Panc1 (cell line): ENCODE results near the gene KIF23. TPM values are rescaled to one million over a fixed set of nuclear protein-coding genes. Genes with fewer than 3 reads are reported as not detected.

ENCODE experiments used
- ATAC-seq: fragments of 200-7000 bp; cut with Tn5 transposase; 2 replicates; pipeline ENCODE4 v1.9.1; 2020; ENCODE audit warnings: mild to moderate bottlenecking, moderate library complexity
- BruUV-seq: library from RNA; stranded (reverse); fragments of 400-500 nt; replicated peaks from 2 replicates; lab custom pipeline; 2021; lab: Mats Ljungman, UMichigan
- CTCF ChIA-PET: fragments of 300-600 bp; sonication (Branson Sonifier 250); formaldehyde crosslinking; loops from one replicate; lab custom pipeline; 2022; ENCODE audit warnings: antibody characterized with exemption; lab: Charles Lee
- POLR2A ChIA-PET: fragments of 300-600 bp; sonication (Branson Sonifier 250); formaldehyde crosslinking; loops from one replicate; lab custom pipeline; 2022; ENCODE audit warnings: antibody characterized with exemption; lab: Charles Lee
- DNase-seq: peaks from one replicate; pipeline ENCODE4 v3.0.0-alpha.2; 2010; ENCODE audit warnings: low read depth, low spot score
- H3K27ac ChIP-seq: 2 replicates; pipeline ENCODE4 v1.5.1; 2011; ENCODE audit warnings: mild to moderate bottlenecking, low read length, inconsistent platforms
- H3K27me3 ChIP-seq: fragments of 200-500 bp; sonication (Bioruptor generic); 2 replicates; pipeline ENCODE4 v1.6.0; 2014; ENCODE audit warnings: low read length, inconsistent platforms; ENCODE audit not compliant: control insufficient read depth, insufficient read depth
- H3K36me3 ChIP-seq: fragments of 200-500 bp; sonication (Bioruptor generic); 2 replicates; pipeline ENCODE4 v1.5.1; 2014; ENCODE audit warnings: inconsistent platforms, mild to moderate bottlenecking, low read length, moderate library complexity; ENCODE audit not compliant: control insufficient read depth, insufficient read depth
- H3K4me1 ChIP-seq: 2 replicates; pipeline ENCODE4 v1.5.1; 2011; ENCODE audit warnings: inconsistent platforms, mild to moderate bottlenecking, low read length, moderate library complexity; ENCODE audit not compliant: control insufficient read depth, insufficient read depth
- H3K4me3 ChIP-seq, 2 experiments: 2 replicates each; pipeline ENCODE4 v1.5.1; 2011 to 2012; ENCODE audit warnings: low read depth in 2 of 2, low read length in 2 of 2, mild to moderate bottlenecking in 2 of 2, inconsistent platforms in 1 of 2, moderate library complexity in 1 of 2
- H3K9me3 ChIP-seq: fragments of 200-500 bp; sonication (Bioruptor generic); 2 replicates; pipeline ENCODE4 v1.5.1; 2014; ENCODE audit warnings: low read depth, mild to moderate bottlenecking, inconsistent platforms, low read length, moderate library complexity; ENCODE audit not compliant: control insufficient read depth, insufficient read depth
- POLR2AphosphoS5 ChIP-seq: IDR thresholded peaks from 2 replicates; pipeline ENCODE4 v1.6.1; 2012; ENCODE audit warnings: mild to moderate bottlenecking, low read depth, low read length, moderate library complexity
- REST ChIP-seq, 2 experiments: IDR thresholded peaks; 2 replicates each; pipeline ENCODE4 v1.6.1; 2011 to 2012; ENCODE audit warnings: low read depth in 2 of 2, control low read depth in 1 of 2, low read length in 1 of 2, mild to moderate bottlenecking in 1 of 2, moderate library complexity in 1 of 2; ENCODE audit not compliant: insufficient read depth in 1 of 2
- SIN3A ChIP-seq: IDR thresholded peaks from 2 replicates; pipeline ENCODE4 v1.6.1; 2012; ENCODE audit warnings: low read depth, mild to moderate bottlenecking, low read length, moderate library complexity, borderline replicate concordance; ENCODE audit not compliant: insufficient read depth
- TCF7L2 ChIP-seq: IDR thresholded peaks from 2 replicates; pipeline ENCODE4 v1.6.1; 2011; ENCODE audit warnings: mild to moderate bottlenecking, low read depth, low read length, inconsistent platforms
- in situ Hi-C: cut with HindIII; loops from 2 replicates; pipeline ENCODE4 v1.10.0; 2016; ENCODE audit warnings: low sequenced_read_pairs, low pct_unique_long_range_greater_than_20kb
- intact Hi-C: fragments of 100-400 bp; cut with micrococcal nuclease; formaldehyde crosslinking; loops from one replicate; pipeline ENCODE4 v1.10.0; 2022; ENCODE audit not compliant: unreplicated experiment
- total RNA-seq: library from RNA; stranded (reverse); gene quantifications from one replicate; pipeline ENCODE4 v1.2.1, GENCODE V29; 2021; ENCODE audit not compliant: unreplicated experiment
- TF ChIP-seq, protein P1 (sequence below): fragments of 450-650 bp; IDR thresholded peaks from 2 replicates; pipeline ENCODE4 v1.5.1; 2017; ENCODE audit warnings: mild to moderate bottlenecking

Gene KIF23
- total RNA-seq, 1 experiment from 2014 or later = 82.5 TPM

DNA sequence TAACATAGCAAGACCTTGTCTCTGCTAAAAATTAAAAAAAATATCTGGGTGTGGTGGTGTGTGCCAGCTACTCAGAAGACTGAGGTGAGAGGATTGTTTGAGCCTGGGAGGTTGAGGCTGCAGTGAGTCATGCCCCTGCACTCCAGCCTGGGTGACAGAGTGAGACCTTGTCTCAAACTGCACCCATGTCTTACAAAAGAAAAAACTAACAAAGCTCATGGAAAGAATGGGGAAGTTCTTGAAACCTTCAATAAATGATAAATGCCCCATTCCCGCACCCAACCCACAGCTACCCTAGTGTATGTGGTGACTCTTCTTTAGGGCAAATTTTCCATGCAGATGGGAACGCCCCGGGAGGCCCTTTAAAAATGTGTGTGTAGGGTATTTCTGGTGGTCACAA lies 66.8 kb downstream of the KIF23 start:
- intact Hi-C loops = no loop called here
- BruUV-seq = no TSS peak
- in situ Hi-C loops = no loop called here

DNA sequence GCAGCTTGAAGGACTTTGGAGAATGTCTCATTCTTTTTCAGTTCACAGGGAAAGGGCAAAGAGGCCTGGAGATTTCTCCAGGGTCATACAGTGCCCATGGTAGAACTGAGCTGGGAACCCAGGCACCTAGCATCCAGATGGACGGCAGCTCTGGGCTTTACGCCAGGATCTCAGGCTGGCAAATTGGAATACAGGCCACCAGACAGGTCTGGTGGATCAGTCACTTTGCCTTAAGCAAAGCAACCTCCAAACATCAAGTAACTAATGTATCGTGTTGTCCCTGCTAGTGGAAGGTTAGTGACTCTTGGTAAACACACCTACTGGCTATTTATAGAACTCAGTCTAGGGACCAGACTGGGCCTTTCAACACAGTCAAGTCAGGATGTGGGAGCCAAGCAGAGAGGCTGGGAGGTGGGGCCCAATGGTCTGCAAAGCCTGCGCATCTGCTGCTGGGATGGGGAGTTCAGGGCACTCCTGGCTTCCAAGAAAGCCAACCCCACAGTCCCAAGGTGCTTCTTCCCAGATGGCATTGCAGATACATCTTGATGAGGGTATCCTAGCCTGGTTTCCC lies 68.6 kb downstream of the KIF23 start:
- BruUV-seq = no TSS peak
- TF ChIP-seq POLR2AphosphoS5 (no peak), SIN3A (no peak), REST (IDR thresholded peaks at IDR 0.05; ENCODE audit: insufficient read depth in 1 of 2, low read depth in 2 of 2, low read length in 1 of 2) (no peak), TCF7L2 (no peak)
- TF ChIP-seq, protein P1, sequence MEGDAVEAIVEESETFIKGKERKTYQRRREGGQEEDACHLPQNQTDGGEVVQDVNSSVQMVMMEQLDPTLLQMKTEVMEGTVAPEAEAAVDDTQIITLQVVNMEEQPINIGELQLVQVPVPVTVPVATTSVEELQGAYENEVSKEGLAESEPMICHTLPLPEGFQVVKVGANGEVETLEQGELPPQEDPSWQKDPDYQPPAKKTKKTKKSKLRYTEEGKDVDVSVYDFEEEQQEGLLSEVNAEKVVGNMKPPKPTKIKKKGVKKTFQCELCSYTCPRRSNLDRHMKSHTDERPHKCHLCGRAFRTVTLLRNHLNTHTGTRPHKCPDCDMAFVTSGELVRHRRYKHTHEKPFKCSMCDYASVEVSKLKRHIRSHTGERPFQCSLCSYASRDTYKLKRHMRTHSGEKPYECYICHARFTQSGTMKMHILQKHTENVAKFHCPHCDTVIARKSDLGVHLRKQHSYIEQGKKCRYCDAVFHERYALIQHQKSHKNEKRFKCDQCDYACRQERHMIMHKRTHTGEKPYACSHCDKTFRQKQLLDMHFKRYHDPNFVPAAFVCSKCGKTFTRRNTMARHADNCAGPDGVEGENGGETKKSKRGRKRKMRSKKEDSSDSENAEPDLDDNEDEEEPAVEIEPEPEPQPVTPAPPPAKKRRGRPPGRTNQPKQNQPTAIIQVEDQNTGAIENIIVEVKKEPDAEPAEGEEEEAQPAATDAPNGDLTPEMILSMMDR = no peak
- no peak for ATAC-seq
- no peaks in the 10 kb centered on the region for H3K9me3 ChIP-seq
- no peaks in the 10 kb centered on the region for H3K36me3 ChIP-seq
- in situ Hi-C loops (no loop called here), intact Hi-C loops (no loop called here)
- H3K27ac ChIP-seq = no peak overlapping the region
- H3K4me3 ChIP-seq = no peak overlapping the region
- peaks cover 7% of the 10 kb centered on the region; the same call in 1 of the 2 replicates for H3K4me1 ChIP-seq
- no peak for DNase-seq
- CTCF ChIA-PET = no interaction called here
- no peaks in the 10 kb centered on the region for H3K27me3 ChIP-seq
- POLR2A ChIA-PET = no interaction called here

More for the DNA sequence above, 66.8 kb downstream of the KIF23 start:
- no peak for ATAC-seq
- no peak overlapping the region for H3K4me3 ChIP-seq
- TF ChIP-seq, protein P1 = no peak
- no peak for TF ChIP-seq SIN3A
- TF ChIP-seq POLR2AphosphoS5 = no peak
- TF ChIP-seq REST (IDR thresholded peaks at IDR 0.05; ENCODE audit: insufficient read depth in 1 of 2, low read depth in 2 of 2, low read length in 1 of 2) = no peak
- TF ChIP-seq TCF7L2 = no peak
- H3K27me3 ChIP-seq = no peaks in the 10 kb centered on the region
- DNase-seq = no peak
- no peaks in the 10 kb centered on the region for H3K9me3 ChIP-seq
- ChIA-PET POLR2A (interaction anchor here (0.6 kb wide), 1 partner anchor 588 kb away, joined by 5 read pairs; no protein-coding TSS in a partner anchor), CTCF (no interaction called here)
- H3K36me3 ChIP-seq = no peaks in the 10 kb centered on the region
- H3K27ac ChIP-seq = no peak overlapping the region
- peaks cover 7% of the 10 kb centered on the region; the same call in 1 of the 2 replicates for H3K4me1 ChIP-seq
